ENCODE results near the gene GSTM1. TPM values are rescaled to one million over a fixed set of nuclear protein-coding genes. Genes with fewer than 3 reads are reported as not detected.
A peak's percentile ranks its signal among the peaks of the same experiment; 100 is the strongest.

Gene GSTM1
- total RNA-seq, 1 experiment from 2014 or later, result not detected

- Histone ChIP-seq H3K36me3 (ENCODE audit: low read depth, low read length) (peaks cover 17% of the 10 kb centered on the region; the same call in 1 of the 2 replicates), H2AFZ (ENCODE audit: low read length) (peak within 1 kb of the TSS; percentile 97), H3F3A (ENCODE audit: low read length, unreplicated experiment) (no peaks in the 10 kb centered on the region), H3K79me2 (ENCODE audit: low read length) (peaks cover 9% of the 10 kb centered on the region), H3K9me3 (ENCODE audit: low read length) (no peaks in the 10 kb centered on the region), H3K9me2 (replicated peaks; ENCODE audit: low read length) (no peaks in the 10 kb centered on the region), H4K20me1 (ENCODE audit: low read length) (no peaks in the 10 kb centered on the region), H3K4me3 (ENCODE audit: low read length) (peak within 1 kb of the TSS; percentile 89), H3K27me3 (ENCODE audit: low read length) (no peaks in the 10 kb centered on the region), H3K4me2 (ENCODE audit: low read length) (peak within 1 kb of the TSS; percentile 99), H3K27ac (ENCODE audit: low read length) (no peak within 1 kb of the TSS), H3K9ac (ENCODE audit: low read length) (peak within 1 kb of the TSS; percentile 60), H3K4me1 (ENCODE audit: insufficient read depth, low read length) (peaks cover 7% of the 10 kb centered on the region)
- intact Hi-C loops (cut with micrococcal nuclease), result no loop called here
- peak; percentile 57 for ATAC-seq
- ChIA-PET CTCF (no interaction called here), POLR2A (ENCODE audit: unreplicated experiment) (no interaction called here)
- TF ChIP-seq CTCF (conservative IDR thresholded peaks at IDR 0.05; ENCODE audit: low read depth, low read length) (peak; percentile 30; the same call in 1 of the 2 replicates), EZH2phosphoT487 (IDR thresholded peaks at IDR 0.05; ENCODE audit: borderline replicate concordance, low read length) (no peak)
- DNase-seq, result peak; percentile 15
- BruUV-seq (replicated peaks), result TSS peak; percentile 10
Observed at GRCh38 chr1:109740615-109741373, 53.2 kb downstream of the GSTM1 start, which contains the start of gene GSTM3. Gene GSTM3, minus strand, starts transcription at chr1:109741038. Its CDS starts 751 bp downstream, at chr1:109740287.

Other genes with a start within 250 kb of the GSTM1 start
- not detected in 2 replicates for gene SYPL2, start 221.3 kb upstream of the GSTM1 start, total RNA-seq (2014; rRNA removed)
- 9.2 and 9.4 TPM in 2 replicates for gene ATXN7L2, start 203.9 kb upstream of the GSTM1 start, total RNA-seq (2014; rRNA removed)
- 2.7 and 4.2 TPM in 2 replicates for gene CYB561D1, start 193.7 kb upstream of the GSTM1 start, total RNA-seq (2014; rRNA removed)
- gene AMIGO1, start 178.1 kb upstream of the GSTM1 start, total RNA-seq (2014; rRNA removed), result 2.7 and 2.8 TPM in 2 replicates
- 0.07 and 1.3 TPM in 2 replicates for gene GPR61, start 147.9 kb upstream of the GSTM1 start, total RNA-seq (2014; rRNA removed)
- gene GNAI3, start 139.2 kb upstream of the GSTM1 start, total RNA-seq (2014; rRNA removed), result 6.7 and 6.8 TPM in 2 replicates
- 0.29 and 0.69 TPM in 2 replicates for gene GNAT2, start 68.2 kb upstream of the GSTM1 start, total RNA-seq (2014; rRNA removed)
- gene AMPD2, start 68.0 kb upstream of the GSTM1 start, total RNA-seq (2014; rRNA removed), result 75.3 and 128 TPM in 2 replicates
- 24.0 and 25.9 TPM in 2 replicates for gene GSTM4, start 31.7 kb upstream of the GSTM1 start, total RNA-seq (2014; rRNA removed)
- 29.0 and 38.6 TPM in 2 replicates for gene GSTM2, start 19.8 kb upstream of the GSTM1 start, total RNA-seq (2014; rRNA removed)
- gene GSTM5, start 24.4 kb downstream of the GSTM1 start, total RNA-seq (2014; rRNA removed), result not detected in 2 replicates
- gene GSTM3, start 53.2 kb downstream of the GSTM1 start, total RNA-seq (2014; rRNA removed), result 76.6 and 80.9 TPM in 2 replicates
- not detected in 2 replicates for gene EPS8L3, start 76.1 kb downstream of the GSTM1 start, total RNA-seq (2014; rRNA removed)
- 2.0 and 4.1 TPM in 2 replicates for gene CSF1, start 223.0 kb downstream of the GSTM1 start, total RNA-seq (2014; rRNA removed)

Data from PC-3 (cell line).